ENCODE data around the gene CEACAM5.
"Not testable (repeated sequence)": the region's sequence is repeated elsewhere in the genome, so short reads cannot be mapped to it uniquely, and the experiment has no call there.

CEACAM5 gene

DNA sequence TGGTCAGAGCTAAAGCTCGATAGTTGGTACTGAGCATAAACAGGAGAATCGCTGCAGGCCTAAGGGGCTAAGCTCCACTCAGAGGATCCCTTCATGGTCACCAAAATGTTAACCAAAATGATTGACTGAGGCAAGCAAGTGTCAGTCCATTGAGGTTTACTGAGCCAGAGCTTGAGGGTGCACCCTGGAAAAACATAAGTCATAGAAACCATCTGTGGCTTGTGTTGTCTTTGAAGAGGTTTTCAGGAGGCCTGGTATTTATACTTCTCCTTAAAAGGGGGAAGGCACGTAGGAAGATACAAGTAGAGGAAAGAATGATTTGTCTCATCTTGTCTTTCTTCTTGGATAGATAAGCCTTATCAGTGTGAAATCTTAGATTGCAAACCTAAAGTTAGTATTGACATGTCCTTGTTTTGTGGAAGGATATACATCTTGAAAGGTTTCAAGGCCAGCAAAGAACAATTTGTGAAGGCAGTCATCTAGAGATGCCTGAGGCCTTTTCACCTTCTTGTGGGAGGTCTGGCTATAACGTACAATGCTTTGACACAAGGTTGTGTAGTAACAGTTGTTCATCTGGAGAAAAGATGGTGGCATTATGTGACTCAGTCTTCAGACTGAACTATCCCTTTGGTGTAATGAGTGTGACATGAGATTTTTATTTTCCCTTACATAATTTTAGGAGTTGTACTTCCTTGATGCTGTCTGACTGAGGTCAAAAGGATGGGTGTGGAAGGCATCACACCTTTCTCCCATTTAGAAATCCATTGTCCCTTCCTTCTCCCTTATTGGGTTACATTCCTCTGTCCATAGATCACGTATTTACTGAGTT is 32.2 kb downstream of the CEACAM5 start:
- peak; percentile 58 for DNase-seq

DNA sequence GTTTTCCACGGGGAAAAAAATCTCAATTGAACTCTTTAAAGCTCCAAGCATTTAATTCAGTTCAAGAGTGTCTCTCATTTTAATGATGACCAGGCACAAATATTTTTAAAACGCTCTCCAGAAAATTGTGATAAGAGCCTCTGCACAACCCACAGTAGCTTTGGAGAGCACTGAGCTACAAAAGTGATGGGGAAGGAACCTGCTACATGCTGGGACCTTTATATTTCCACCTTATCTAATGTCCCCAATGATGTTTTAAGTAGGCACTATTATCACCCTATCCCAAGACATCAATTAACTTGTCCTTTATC is 32.8 kb downstream of the CEACAM5 start:
- DNase-seq = no peak

DNA sequence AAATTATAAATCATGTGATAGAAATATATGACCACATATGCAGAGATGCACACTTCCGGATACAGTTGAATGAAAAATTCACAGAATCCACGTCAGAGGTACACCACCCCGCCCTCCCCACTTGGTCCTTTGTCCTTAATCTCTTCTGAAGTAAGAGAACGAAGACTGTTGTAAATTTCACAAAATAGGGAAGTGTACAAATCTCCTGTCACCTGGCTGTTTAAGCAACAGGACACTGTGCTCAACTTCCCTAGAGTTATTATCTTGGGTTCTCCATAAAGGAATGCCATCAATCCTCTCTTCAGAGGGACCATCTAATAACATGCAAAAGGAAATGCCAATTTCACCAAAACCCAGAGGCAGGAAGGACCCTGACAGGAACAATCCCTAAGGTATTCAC is 36.4 kb downstream of the CEACAM5 start:
- DNase-seq = peak; percentile 92

DNA sequence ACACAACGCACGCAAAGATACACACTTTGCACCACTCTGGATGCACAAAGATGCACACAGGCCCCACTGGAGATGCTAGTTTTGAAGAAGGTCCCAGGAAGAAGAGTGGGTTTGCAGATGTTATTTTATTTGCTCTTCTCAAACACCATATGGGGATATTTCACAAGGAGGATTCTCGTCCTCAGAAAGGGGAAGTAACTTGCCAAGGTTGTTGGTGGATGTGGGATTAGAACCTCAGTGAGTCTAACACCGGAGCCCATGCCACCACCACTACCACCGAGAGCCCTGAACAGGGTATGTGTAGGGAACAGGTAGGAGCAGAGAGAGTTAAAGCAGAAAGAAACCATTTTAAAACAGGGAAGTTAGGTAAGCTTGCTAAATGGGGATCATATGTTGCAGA is 37.3 kb downstream of the CEACAM5 start:
- DNase-seq = no peak

DNA sequence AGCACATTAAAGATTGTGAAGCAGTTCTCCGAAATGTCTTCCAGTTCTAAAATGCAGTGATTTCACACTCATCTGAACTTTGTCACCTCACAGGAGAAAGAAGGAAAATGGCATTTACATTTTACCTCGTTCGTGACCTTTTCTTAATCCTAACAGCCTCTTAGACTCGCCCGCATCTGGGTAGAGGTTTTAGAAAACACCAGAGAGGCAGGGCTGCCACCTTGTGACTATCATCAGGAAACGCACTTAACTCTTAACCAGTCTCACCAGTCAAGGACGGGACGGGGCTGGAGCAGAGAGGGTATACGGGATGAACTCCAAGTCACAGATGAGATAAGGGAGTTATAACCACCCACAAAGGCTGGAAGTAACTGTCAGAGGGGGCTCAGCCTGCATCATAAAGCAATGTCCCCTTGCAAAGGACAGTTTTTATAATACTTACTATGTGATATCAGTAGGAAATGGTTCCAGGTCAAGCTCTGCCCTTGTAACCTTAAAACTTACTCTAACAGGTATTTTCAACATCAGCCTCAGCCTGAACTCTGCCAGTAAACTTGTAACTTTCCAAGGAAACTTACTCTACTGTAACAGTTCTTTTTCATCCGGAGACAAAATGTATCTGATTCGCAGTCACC is 38.3 kb downstream of the CEACAM5 start:
- DNase-seq = peak; percentile 82

DNA sequence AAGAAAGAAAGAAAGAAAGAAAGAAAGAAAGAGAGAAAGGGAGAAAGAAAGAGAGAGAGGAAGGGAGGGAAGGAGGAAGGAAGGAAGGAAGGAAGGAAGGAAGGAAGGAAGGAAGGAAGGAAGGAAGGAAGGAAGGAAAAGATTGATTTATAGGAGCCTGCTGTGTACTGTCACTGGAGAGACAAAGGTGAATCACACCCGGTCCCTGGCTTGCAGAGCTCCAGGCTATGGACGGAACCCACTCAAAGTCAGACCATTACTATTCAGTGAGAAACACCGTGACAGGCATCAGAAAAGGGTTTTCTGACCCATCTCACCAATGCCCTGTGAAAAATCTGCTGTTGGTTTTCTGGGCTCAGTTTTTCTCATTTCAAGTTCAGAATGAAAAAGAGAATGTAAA is 39.6 kb downstream of the CEACAM5 start:
- DNase-seq = no peak

DNA sequence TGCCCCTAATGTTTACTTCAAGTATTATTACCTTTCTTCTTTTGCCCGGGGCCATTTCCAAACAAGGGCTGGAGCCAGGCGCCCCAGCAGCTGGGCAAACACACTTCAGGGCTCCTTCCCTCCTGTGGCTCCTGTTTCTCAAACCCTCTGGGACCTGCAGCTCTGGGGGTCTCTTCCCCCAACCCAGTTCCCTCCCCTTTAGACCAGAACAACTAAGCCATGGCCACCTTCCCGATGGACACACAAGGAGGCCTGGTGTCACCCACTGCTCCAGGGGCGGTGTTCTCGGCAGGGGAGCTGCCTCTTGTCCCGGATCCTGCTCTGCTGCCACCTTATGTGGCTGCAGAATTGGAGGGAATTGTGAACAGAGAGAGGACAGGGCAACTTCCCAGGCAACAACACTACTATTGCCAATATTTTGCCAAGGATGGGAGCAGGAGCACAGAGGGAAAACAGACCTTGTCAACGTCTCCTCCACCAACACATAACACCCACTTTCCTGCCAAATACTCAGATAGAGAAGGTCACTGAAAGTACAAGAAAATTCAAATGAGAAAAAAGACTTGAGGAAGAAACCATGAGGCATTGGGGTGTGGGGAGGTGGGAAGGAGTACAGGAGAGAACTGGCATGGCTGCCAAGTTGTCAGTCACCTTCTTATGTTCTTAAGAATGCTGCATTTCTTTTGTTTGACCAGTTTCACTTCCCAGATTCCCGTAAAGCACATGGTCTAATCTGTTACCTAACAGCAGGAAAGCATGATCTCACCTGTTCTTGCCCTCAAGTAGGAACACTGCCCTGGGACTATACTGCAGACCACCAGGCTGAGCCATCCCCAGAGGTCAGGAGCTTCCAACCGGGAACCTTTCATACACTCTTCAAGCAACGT is 42.1 kb downstream of the CEACAM5 start:
- not testable (repeated sequence) for DNase-seq

DNA sequence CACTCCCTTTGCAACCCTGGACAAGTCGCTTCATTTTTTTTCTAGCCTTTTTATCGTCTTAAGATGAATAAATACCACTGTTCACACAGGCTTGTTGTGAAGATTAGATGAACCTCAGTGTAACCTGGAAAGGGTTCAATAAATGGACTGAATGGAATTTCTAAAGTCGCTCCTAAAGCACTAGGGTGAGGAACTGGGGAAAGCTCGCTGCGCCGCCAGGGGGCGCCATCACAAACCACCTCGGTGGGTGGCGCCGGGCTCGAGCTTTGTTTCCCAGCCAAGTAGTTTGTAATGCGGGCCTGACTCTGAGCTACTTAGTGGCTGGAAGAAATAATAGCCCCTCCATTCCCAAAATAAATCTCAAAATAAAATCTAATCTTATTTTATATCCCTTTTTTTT is 44.7 kb downstream of the CEACAM5 start:
- peak; percentile 46 for DNase-seq

DNA sequence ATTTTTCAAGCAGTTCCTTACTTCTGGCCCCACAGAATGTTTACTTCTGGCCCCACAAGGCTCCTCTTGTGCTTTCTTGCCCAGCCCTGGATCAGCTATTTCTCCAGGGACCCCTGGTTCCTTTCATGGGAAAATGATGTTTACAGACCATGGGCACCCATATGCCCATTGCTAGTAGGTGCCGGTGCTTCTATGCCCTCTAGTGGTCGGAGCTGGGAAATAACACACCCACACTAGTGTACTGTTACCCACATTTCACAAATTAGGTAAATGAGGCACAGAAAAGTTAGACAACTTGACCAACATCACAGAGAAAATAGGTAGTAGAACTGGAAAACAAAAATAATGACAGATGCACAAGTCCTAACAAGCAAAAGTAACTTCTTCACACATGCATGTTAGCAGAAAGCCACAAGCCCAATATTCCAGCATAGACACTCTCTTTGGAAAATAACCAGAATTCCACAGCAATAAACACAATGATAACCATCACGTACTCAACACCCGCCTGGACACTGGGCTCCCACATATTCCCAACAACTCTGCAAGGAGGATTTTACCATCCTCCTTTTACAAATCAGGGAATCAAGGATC is 45.6 kb downstream of the CEACAM5 start:
- DNase-seq = no peak

DNA sequence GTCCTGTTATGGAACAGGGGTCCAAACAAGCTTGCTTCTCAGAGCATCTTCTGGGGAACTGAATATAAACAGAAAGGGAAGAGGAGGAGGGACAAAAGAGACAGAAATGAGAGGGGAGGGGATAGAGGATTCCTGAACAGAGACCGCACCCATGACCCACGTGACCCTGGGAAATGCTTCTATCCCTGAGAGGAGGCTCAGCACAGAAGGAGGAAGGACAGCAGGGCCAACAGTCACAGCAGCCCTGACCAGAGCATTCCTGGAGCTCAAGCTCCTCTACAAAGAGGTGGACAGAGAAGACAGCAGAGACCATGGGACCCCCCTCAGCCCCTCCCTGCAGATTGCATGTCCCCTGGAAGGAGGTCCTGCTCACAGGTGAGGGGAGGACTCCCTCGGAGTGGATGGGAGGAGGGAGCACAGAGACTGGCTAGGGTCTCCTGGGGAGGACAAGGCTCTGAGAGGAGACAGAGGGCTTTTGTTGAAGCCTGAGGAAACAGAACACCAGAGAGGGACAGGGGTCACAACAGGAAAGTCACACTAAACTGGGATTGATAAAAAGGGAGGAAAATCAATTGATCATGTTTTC is 47.0 kb downstream of the CEACAM5 start, which contains the start of gene CEACAM6:
TSS of gene CEACAM6 (plus strand) at position 203 of the 586 bp plus-strand sequence. CDS start at position 312, 109 bp downstream.
- peak; percentile 17 for DNase-seq

DNA sequence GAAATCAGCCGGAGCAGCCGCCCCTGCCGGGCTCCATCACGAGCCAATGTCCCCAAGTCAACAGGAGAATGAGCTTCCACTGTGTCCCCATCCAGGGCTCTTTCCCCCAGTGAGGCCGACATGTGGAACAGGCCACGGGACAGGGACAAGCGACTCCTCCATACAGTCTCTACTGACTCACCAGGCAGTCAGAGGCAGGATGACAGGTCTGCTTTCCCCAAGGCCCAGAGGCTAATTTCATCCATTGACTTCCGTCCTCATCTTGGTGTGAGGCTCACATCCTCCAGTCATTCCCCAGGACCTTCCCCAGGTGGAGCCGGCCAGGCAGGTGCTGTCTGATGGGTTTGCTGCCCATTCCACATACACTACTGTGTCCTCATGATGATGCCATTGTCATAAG is 50.4 kb downstream of the CEACAM5 start:
- DNase-seq = no peak

DNA sequence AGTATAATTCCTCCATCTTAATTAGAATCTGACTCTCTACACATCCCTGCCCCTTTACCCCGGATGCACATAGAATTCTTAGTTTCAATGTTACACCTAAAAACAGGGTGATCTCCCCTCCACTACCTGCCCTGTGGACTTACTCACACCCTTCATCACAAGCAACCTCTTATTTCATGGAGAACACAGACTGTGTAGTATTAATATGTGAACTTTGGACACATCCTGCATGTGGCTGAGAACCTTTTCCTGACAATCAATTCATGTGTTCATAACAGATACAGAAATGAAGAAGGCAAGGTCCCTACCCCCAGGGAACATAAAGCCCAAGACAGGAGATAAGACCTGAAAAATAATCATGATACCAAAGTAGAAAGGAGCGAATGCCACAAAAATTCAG is 58.7 kb downstream of the CEACAM5 start:
- no peak for DNase-seq

DNA sequence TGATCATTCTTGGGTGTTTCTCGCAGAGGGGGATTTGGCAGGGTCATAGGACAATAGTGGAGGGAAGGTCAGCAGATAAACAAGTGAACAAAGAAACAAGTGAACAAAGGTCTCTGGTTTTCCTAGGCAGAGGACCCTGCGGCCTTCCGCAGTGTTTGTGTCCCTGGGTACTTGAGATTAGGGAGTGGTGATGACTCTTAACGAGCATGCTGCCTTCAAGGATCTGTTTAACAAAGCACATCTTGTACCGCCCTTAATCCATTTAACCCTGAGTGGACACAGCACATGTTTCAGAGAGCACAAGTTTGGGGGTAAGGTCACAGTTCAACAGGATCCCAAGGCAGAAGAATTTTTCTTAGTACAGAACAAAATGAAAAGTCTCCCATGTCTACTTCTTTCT is 59.7 kb downstream of the CEACAM5 start:
- DNase-seq = not testable (repeated sequence)

DNA sequence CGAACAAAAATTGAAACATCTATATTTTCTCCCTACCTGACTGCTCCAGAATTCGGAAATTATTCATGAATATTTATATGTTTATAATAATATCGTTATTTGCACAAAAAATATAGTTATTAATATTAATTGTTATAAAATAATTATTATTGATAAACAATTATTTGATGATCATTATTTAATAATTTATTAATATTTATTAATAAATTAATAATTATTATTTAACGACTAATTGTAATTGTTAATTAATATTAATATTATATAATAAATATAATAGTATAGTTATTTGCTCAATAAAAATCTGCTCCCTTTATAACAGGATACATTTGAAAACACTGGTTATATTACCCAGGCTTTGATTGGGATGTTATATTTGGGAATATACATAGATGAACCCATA is 61.2 kb downstream of the CEACAM5 start:
- no peak for DNase-seq

DNA sequence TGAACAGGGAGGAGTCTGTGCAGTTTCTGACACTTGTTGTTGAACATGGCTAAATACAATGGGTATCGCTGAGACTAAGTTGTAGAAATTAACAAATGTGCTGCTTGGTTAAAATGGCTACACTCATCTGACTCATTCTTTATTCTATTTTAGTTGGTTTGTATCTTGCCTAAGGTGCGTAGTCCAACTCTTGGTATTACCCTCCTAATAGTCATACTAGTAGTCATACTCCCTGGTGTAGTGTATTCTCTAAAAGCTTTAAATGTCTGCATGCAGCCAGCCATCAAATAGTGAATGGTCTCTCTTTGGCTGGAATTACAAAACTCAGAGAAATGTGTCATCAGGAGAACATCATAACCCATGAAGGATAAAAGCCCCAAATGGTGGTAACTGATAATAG is 63.0 kb downstream of the CEACAM5 start:
- no peak for DNase-seq

DNA sequence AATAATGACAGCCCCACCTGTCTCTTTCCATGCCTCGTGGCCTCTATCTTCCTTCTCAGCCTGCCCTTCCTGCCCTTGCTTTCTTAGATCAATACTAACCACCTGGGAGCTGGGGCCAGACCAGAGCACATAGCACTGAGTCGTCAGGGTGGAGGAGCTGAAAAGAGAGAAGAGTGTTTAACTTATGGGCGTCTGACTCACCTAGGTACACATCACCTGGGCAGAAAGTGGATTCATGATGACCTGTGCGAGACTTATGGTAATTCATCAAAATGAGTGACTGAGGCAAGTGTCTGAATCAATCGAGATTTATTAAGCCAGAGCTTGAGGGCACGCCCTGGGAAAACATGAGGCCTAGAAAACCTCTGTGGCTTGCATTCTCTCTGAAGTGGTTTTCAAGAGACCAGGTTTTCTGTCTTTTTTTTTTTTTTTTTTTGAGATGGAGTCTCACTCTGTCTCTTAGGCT is 66.1 kb downstream of the CEACAM5 start:
- peak; percentile 99 for DNase-seq

DNA sequence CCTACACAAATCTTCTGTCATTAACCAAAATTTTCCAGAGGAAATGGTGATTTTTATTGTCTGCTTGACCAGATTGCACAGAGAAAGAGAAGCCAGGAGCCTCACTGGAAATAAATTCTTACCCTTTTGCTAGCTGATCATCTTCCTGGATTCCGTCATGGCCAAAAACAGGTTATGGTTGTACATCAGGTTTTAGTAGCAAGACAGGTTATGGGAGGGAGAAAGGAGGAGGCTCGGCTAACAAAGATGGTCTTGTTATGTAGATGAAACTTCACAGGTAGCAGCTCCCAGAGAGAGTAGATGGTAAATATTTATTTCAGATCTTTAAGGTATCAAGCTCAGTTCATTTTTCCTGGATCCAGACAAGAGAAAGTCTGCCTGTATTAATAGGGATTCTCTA is 68.3 kb downstream of the CEACAM5 start:
- DNase-seq = no peak

Measured in DMS153 (cell line).